ENCODE results near the gene MEF2C. TPM values are rescaled to one million over a fixed set of nuclear protein-coding genes. Genes with fewer than 3 reads are reported as not detected.

MEF2C gene
- total RNA-seq, 5 donors from 2014 or later (not counting 1 experiment from before 2014, with no cell fraction given) = 2.5 to 9.4 (median 4.4) TPM

GRCh38 chr5:88818296-88818695, 64.7 kb downstream of the MEF2C start:
- ChIA-PET POLR2A (no interaction called here), CTCF (no interaction called here)
- no peaks in the 10 kb centered on the region for H3K36me3 ChIP-seq (ENCODE audit: control insufficient read depth in 2 of 2, extremely low read depth in 1 of 2, insufficient read depth in 1 of 2, low read length in 1 of 2)
- WGBS (ENCODE audit: insufficient coverage) = 85% methylated on average over 2 of the region's 4 CpGs
- Mint-ChIP-seq H3K4me1 (no peaks in the 10 kb centered on the region), H3K27ac (no peak overlapping the region), H3K36me3 (no peaks in the 10 kb centered on the region), H3K27me3 (peaks cover 0 to 7% of the 10 kb centered on the region in 2 donors), H3K9me3 (no peaks in the 10 kb centered on the region), H3K4me3 (no peak overlapping the region)
- H3K27me3 ChIP-seq (replicated peaks in 1 of 2; ENCODE audit: control insufficient read depth in 2 of 2, extremely low read depth in 1 of 2, insufficient read depth in 2 of 2, low read length in 1 of 2) = no peaks in the 10 kb centered on the region
- no peak for ATAC-seq (replicated peaks in 1 of 4)
- no peak for DNase-seq
- no peak overlapping the region for H3K27ac ChIP-seq (ENCODE audit: low read length)
- H3K9me3 ChIP-seq = no peaks in the 10 kb centered on the region
- H3K4me3 ChIP-seq (ENCODE audit: control insufficient read depth in 1 of 2, extremely low read depth in 1 of 2, low read length in 1 of 2) = no peak overlapping the region
- no peaks in the 10 kb centered on the region for H3K4me1 ChIP-seq (ENCODE audit: control insufficient read depth in 1 of 2, extremely low read depth in 1 of 2, insufficient read depth in 2 of 2, low read length in 2 of 2)

GRCh38 chr5:88816195-88816594, 66.8 kb downstream of the MEF2C start:
- Mint-ChIP-seq H3K4me3 (no peak overlapping the region), H3K36me3 (no peaks in the 10 kb centered on the region), H3K27me3 (peaks cover 0 to 3% of the 10 kb centered on the region in 2 donors), H3K27ac (no peak overlapping the region), H3K9me3 (no peaks in the 10 kb centered on the region), H3K4me1 (no peaks in the 10 kb centered on the region)
- Histone ChIP-seq H3K4me3 (ENCODE audit: control insufficient read depth in 1 of 2, extremely low read depth in 1 of 2, low read length in 1 of 2) (no peak overlapping the region), H3K9me3 (no peaks in the 10 kb centered on the region), H3K27ac (ENCODE audit: low read length) (no peak overlapping the region), H3K27me3 (replicated peaks in 1 of 2; ENCODE audit: control insufficient read depth in 2 of 2, extremely low read depth in 1 of 2, insufficient read depth in 2 of 2, low read length in 1 of 2) (no peaks in the 10 kb centered on the region), H3K36me3 (ENCODE audit: control insufficient read depth in 2 of 2, extremely low read depth in 1 of 2, insufficient read depth in 1 of 2, low read length in 1 of 2) (no peaks in the 10 kb centered on the region), H3K4me1 (ENCODE audit: control insufficient read depth in 1 of 2, extremely low read depth in 1 of 2, insufficient read depth in 2 of 2, low read length in 2 of 2) (no peaks in the 10 kb centered on the region)
- POLR2A ChIA-PET = interaction anchor here in 1 of 2 donors (0.6 kb wide), 1 partner anchor 728 kb away, joined by 3 read pairs; no protein-coding TSS in a partner anchor
- CTCF ChIA-PET = interaction anchor here (0.6 to 0.7 kb wide), 2 partner anchors 1700 to 1846 kb away, joined by 5 to 6 read pairs; no protein-coding TSS in a partner anchor
- DNase-seq = no peak
- no peak for ATAC-seq (replicated peaks in 1 of 4)
- WGBS (ENCODE audit: insufficient coverage) = no CpG with 5 or more reads among the region's 2 CpGs

GRCh38 chr5:88815050-88815789, 67.8 kb downstream of the MEF2C start:
- Histone ChIP-seq H3K36me3 (ENCODE audit: control insufficient read depth in 2 of 2, extremely low read depth in 1 of 2, insufficient read depth in 1 of 2, low read length in 1 of 2) (no peaks in the 10 kb centered on the region), H3K4me3 (ENCODE audit: control insufficient read depth in 1 of 2, extremely low read depth in 1 of 2, low read length in 1 of 2) (no peak overlapping the region), H3K27ac (ENCODE audit: low read length) (no peak overlapping the region), H3K4me1 (ENCODE audit: control insufficient read depth in 1 of 2, extremely low read depth in 1 of 2, insufficient read depth in 2 of 2, low read length in 2 of 2) (no peaks in the 10 kb centered on the region), H3K27me3 (replicated peaks in 1 of 2; ENCODE audit: control insufficient read depth in 2 of 2, extremely low read depth in 1 of 2, insufficient read depth in 2 of 2, low read length in 1 of 2) (no peaks in the 10 kb centered on the region), H3K9me3 (no peaks in the 10 kb centered on the region)
- no peaks in the 10 kb centered on the region for H3K9me3 Mint-ChIP-seq
- ATAC-seq (replicated peaks in 1 of 4) (no peak), DNase-seq (no peak)
- H3K4me3 Mint-ChIP-seq = no peak overlapping the region
- H3K36me3 Mint-ChIP-seq = no peaks in the 10 kb centered on the region
- POLR2A ChIA-PET = no interaction called here
- H3K4me1 Mint-ChIP-seq = no peaks in the 10 kb centered on the region
- peaks cover 0 to 3% of the 10 kb centered on the region in 2 donors for H3K27me3 Mint-ChIP-seq
- no peak overlapping the region for H3K27ac Mint-ChIP-seq
- CTCF ChIA-PET = no interaction called here

- 91% methylated on average over 9 of the region's 17 CpGs for WGBS (ENCODE audit: insufficient coverage)
Observed at GRCh38 chr5:88813805-88814575, 69.0 kb downstream of the MEF2C start.

GRCh38 chr5:88813244-88813643, 69.7 kb downstream of the MEF2C start:
- no peaks in the 10 kb centered on the region for H3K27me3 ChIP-seq (replicated peaks in 1 of 2; ENCODE audit: control insufficient read depth in 2 of 2, extremely low read depth in 1 of 2, insufficient read depth in 2 of 2, low read length in 1 of 2)
- no peaks in the 10 kb centered on the region for H3K4me1 ChIP-seq (ENCODE audit: control insufficient read depth in 1 of 2, extremely low read depth in 1 of 2, insufficient read depth in 2 of 2, low read length in 2 of 2)
- Mint-ChIP-seq H3K4me1 (no peaks in the 10 kb centered on the region), H3K36me3 (no peaks in the 10 kb centered on the region), H3K27ac (no peak overlapping the region), H3K27me3 (peaks cover 0 to 3% of the 10 kb centered on the region in 2 donors), H3K9me3 (no peaks in the 10 kb centered on the region), H3K4me3 (no peak overlapping the region)
- H3K36me3 ChIP-seq (ENCODE audit: control insufficient read depth in 2 of 2, extremely low read depth in 1 of 2, insufficient read depth in 1 of 2, low read length in 1 of 2) = no peaks in the 10 kb centered on the region
- ATAC-seq (replicated peaks in 1 of 4) (no peak), DNase-seq (no peak)
- no peak overlapping the region for H3K4me3 ChIP-seq (ENCODE audit: control insufficient read depth in 1 of 2, extremely low read depth in 1 of 2, low read length in 1 of 2)
- no peaks in the 10 kb centered on the region for H3K9me3 ChIP-seq
- no CpG with 5 or more reads among the region's 1 CpG for WGBS (ENCODE audit: insufficient coverage)
- ChIA-PET POLR2A (no interaction called here), CTCF (no interaction called here)
- H3K27ac ChIP-seq (ENCODE audit: low read length) = no peak overlapping the region

More at GRCh38 chr5:88813805-88814575, 69.0 kb downstream of the MEF2C start:
- no peaks in the 10 kb centered on the region for H3K4me1 Mint-ChIP-seq
- ChIA-PET CTCF (no interaction called here), POLR2A (no interaction called here)
- H3K27me3 ChIP-seq (replicated peaks in 1 of 2; ENCODE audit: control insufficient read depth in 2 of 2, extremely low read depth in 1 of 2, insufficient read depth in 2 of 2, low read length in 1 of 2) = no peaks in the 10 kb centered on the region
- ATAC-seq (replicated peaks in 1 of 4) (no peak), DNase-seq (no peak)
- no peak overlapping the region for H3K27ac Mint-ChIP-seq
- no peak overlapping the region for H3K4me3 ChIP-seq (ENCODE audit: control insufficient read depth in 1 of 2, extremely low read depth in 1 of 2, low read length in 1 of 2)
- no peak overlapping the region for H3K4me3 Mint-ChIP-seq
- H3K27me3 Mint-ChIP-seq = peaks cover 0 to 3% of the 10 kb centered on the region in 2 donors
- no peaks in the 10 kb centered on the region for H3K9me3 ChIP-seq
- H3K4me1 ChIP-seq (ENCODE audit: control insufficient read depth in 1 of 2, extremely low read depth in 1 of 2, insufficient read depth in 2 of 2, low read length in 2 of 2) = no peaks in the 10 kb centered on the region
- no peaks in the 10 kb centered on the region for H3K36me3 Mint-ChIP-seq
- no peaks in the 10 kb centered on the region for H3K9me3 Mint-ChIP-seq
- no peak overlapping the region for H3K27ac ChIP-seq (ENCODE audit: low read length)
- no peaks in the 10 kb centered on the region for H3K36me3 ChIP-seq (ENCODE audit: control insufficient read depth in 2 of 2, extremely low read depth in 1 of 2, insufficient read depth in 1 of 2, low read length in 1 of 2)

GRCh38 chr5:88808153-88808552, 74.8 kb downstream of the MEF2C start:
- WGBS (ENCODE audit: insufficient coverage) = no CpG with 5 or more reads among the region's 2 CpGs
- ChIA-PET CTCF (interaction anchor here in 1 of 2 donors (0.6 kb wide), 1 partner anchor 11 kb away, joined by 8 read pairs; no protein-coding TSS in a partner anchor), POLR2A (no interaction called here)
- ATAC-seq (replicated peaks in 1 of 4) = no peak
- H3K27me3 Mint-ChIP-seq = no peaks in the 10 kb centered on the region
- no peaks in the 10 kb centered on the region for H3K36me3 Mint-ChIP-seq
- no peak for DNase-seq
- no peaks in the 10 kb centered on the region for H3K4me1 ChIP-seq (ENCODE audit: control insufficient read depth in 1 of 2, extremely low read depth in 1 of 2, insufficient read depth in 2 of 2, low read length in 2 of 2)
- H3K4me3 Mint-ChIP-seq = no peak overlapping the region
- no peak overlapping the region for H3K27ac Mint-ChIP-seq
- H3K9me3 Mint-ChIP-seq = no peaks in the 10 kb centered on the region
- peaks cover 0 to 4% (median 0%) of the 10 kb centered on the region in 3 donors for H3K4me1 Mint-ChIP-seq
- H3K27me3 ChIP-seq (replicated peaks in 1 of 2; ENCODE audit: control insufficient read depth in 2 of 2, extremely low read depth in 1 of 2, insufficient read depth in 2 of 2, low read length in 1 of 2) = no peaks in the 10 kb centered on the region
- H3K27ac ChIP-seq (ENCODE audit: low read length) = no peak overlapping the region
- H3K36me3 ChIP-seq (ENCODE audit: control insufficient read depth in 2 of 2, extremely low read depth in 1 of 2, insufficient read depth in 1 of 2, low read length in 1 of 2) = no peaks in the 10 kb centered on the region
- H3K9me3 ChIP-seq = no peaks in the 10 kb centered on the region
- no peak overlapping the region for H3K4me3 ChIP-seq (ENCODE audit: control insufficient read depth in 1 of 2, extremely low read depth in 1 of 2, low read length in 1 of 2)

Measured in T-cell (primary cell).